Mesendoderm (in vitro differentiated cells): ENCODE measurements around the gene HECTD2.

Experiments used
- DNase-seq: peaks from one replicate; pipeline ENCODE4 v3.0.0; 2013
- H2AK5ac ChIP-seq: 2 replicates; pipeline ENCODE4 v1.6.1; 2013; ENCODE audit warnings: low read length, inconsistent platforms
- H2BK120ac ChIP-seq: 2 replicates; pipeline ENCODE4 v1.6.1; 2013; ENCODE audit warnings: low read depth, mild to moderate bottlenecking, low read length, moderate library complexity, mixed read lengths
- H2BK15ac ChIP-seq: replicated peaks from 2 replicates; pipeline ENCODE4 v1.6.1; 2013; ENCODE audit warnings: low read depth, mild to moderate bottlenecking, moderate library complexity
- H2BK5ac ChIP-seq: 2 replicates; pipeline ENCODE4 v1.6.1; 2013; ENCODE audit warnings: low read length, inconsistent platforms
- H3K18ac ChIP-seq: 2 replicates; pipeline ENCODE4 v1.6.1; 2013; ENCODE audit warnings: mild to moderate bottlenecking, low read length, mixed read lengths
- H3K23ac ChIP-seq: one replicate; pipeline ENCODE4 v1.6.1; 2013; ENCODE audit warnings: low read length
- H3K27ac ChIP-seq: 2 replicates; pipeline ENCODE4 v1.5.1; 2013; ENCODE audit warnings: low read depth, mild to moderate bottlenecking, inconsistent platforms, low read length, moderate library complexity
- H3K27me3 ChIP-seq: 2 replicates; pipeline ENCODE4 v1.6.1; 2013; ENCODE audit warnings: low read length, control low read depth, mild to moderate bottlenecking, inconsistent platforms; ENCODE audit not compliant: insufficient read depth, poor library complexity
- H3K36me3 ChIP-seq: 2 replicates; pipeline ENCODE4 v1.6.1; 2013; ENCODE audit warnings: low read length, inconsistent platforms; ENCODE audit not compliant: control insufficient read depth, insufficient read depth
- H3K4ac ChIP-seq: one replicate; pipeline ENCODE4 v1.6.1; 2013; ENCODE audit warnings: low read depth, mild to moderate bottlenecking, low read length, moderate library complexity
- H3K4me1 ChIP-seq: 2 replicates; pipeline ENCODE4 v1.6.1; 2013; ENCODE audit warnings: low read depth, low read length, inconsistent platforms; ENCODE audit not compliant: control insufficient read depth
- H3K4me2 ChIP-seq: 2 replicates; pipeline ENCODE4 v1.6.1; 2013; ENCODE audit warnings: low read length
- H3K4me3 ChIP-seq: 2 replicates; pipeline ENCODE4 v1.5.1; 2013; ENCODE audit warnings: mild to moderate bottlenecking, low read length
- H3K56ac ChIP-seq: one replicate; pipeline ENCODE4 v1.6.1; 2013; ENCODE audit warnings: low read length
- H3K79me1 ChIP-seq: 2 replicates; pipeline ENCODE4 v1.6.1; 2013; ENCODE audit warnings: low read length, inconsistent platforms
- H3K79me2 ChIP-seq: 2 replicates; pipeline ENCODE4 v1.6.1; 2013; ENCODE audit warnings: mild to moderate bottlenecking, low read length; ENCODE audit not compliant: control insufficient read depth, insufficient read depth
- H3K9ac ChIP-seq: 2 replicates; pipeline ENCODE4 v1.6.1; 2013; ENCODE audit warnings: low read length, inconsistent platforms
- H4K5ac ChIP-seq: one replicate; pipeline ENCODE4 v1.6.1; 2013; ENCODE audit warnings: low read length
- H4K8ac ChIP-seq: one replicate; pipeline ENCODE4 v1.6.1; 2013; ENCODE audit warnings: low read depth, mild to moderate bottlenecking, control low read depth, low read length, moderate library complexity
- WGBS: extraction: QIAGEN DNeasy Blood & Tissue Kit; methylation state at CpG from one replicate; pipeline ENCODE4 v1.1.7; 2013; ENCODE audit warnings: low lambda C conversion rate, missing lambda C conversion rate; ENCODE audit not compliant: insufficient coverage; ENCODE audit errors: extremely low coverage; 5-methylcytosine and 5-hydroxymethylcytosine counted together

HECTD2 gene

DNA sequence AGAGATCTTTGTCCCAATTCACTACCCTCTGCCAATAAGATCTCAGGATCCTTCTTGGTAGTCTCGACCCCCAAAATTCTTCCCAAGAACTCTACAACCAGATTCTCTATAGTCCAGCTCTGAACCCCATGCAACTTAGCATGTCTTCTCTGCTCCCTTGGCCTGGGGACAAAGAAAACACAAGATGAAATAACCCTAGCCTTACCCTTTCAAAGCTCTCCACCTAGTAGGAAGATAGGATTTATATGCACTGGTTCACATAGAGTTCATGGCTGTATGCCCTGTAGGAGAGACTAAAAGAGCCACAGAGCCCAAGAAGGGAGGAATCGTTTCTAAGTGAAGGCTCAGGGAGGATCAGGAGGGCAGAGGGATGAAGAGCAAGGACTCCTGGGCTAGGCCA is 126.6 kb downstream of the HECTD2 start:
- no peak overlapping the region for H2BK15ac ChIP-seq
- no peak overlapping the region for H2BK120ac ChIP-seq
- no peak overlapping the region for H3K27ac ChIP-seq
- DNase-seq: no peak
- H3K18ac ChIP-seq: no peak overlapping the region
- H3K79me1 ChIP-seq: no peaks in the 10 kb centered on the region
- H4K5ac ChIP-seq: no peak overlapping the region
- no peaks in the 10 kb centered on the region for H3K4me1 ChIP-seq
- H3K27me3 ChIP-seq: no peaks in the 10 kb centered on the region
- H3K4me3 ChIP-seq: no peak overlapping the region
- no peak overlapping the region for H3K9ac ChIP-seq
- H3K36me3 ChIP-seq: no peaks in the 10 kb centered on the region
- H4K8ac ChIP-seq: no peak overlapping the region
- WGBS: no CpG with 5 or more reads among the region's 2 CpGs
- no peak overlapping the region for H3K56ac ChIP-seq
- H2AK5ac ChIP-seq: no peak overlapping the region
- no peak overlapping the region for H3K4ac ChIP-seq
- H3K4me2 ChIP-seq: no peak overlapping the region
- H3K23ac ChIP-seq: no peak overlapping the region
- H3K79me2 ChIP-seq: no peaks in the 10 kb centered on the region
- no peak overlapping the region for H2BK5ac ChIP-seq

- Histone ChIP-seq H3K18ac (no peak overlapping the region), H3K4ac (no peak overlapping the region), H3K36me3 (no peaks in the 10 kb centered on the region), H4K8ac (no peak overlapping the region), H3K4me3 (no peak overlapping the region), H3K23ac (no peak overlapping the region), H3K4me2 (no peak overlapping the region), H3K4me1 (no peaks in the 10 kb centered on the region), H2BK5ac (no peak overlapping the region), H3K56ac (no peak overlapping the region), H3K79me2 (no peaks in the 10 kb centered on the region), H3K27me3 (no peaks in the 10 kb centered on the region), H3K79me1 (no peaks in the 10 kb centered on the region), H4K5ac (no peak overlapping the region), H2BK120ac (no peak overlapping the region), H3K9ac (no peak overlapping the region), H3K27ac (no peak overlapping the region), H2AK5ac (no peak overlapping the region), H2BK15ac (no peak overlapping the region)
- DNase-seq: no peak
- WGBS: no CpG with 5 or more reads among the region's 4 CpGs
Measured at GRCh38 chr10:91537614-91538383, 127.7 kb downstream of the HECTD2 start.

DNA sequence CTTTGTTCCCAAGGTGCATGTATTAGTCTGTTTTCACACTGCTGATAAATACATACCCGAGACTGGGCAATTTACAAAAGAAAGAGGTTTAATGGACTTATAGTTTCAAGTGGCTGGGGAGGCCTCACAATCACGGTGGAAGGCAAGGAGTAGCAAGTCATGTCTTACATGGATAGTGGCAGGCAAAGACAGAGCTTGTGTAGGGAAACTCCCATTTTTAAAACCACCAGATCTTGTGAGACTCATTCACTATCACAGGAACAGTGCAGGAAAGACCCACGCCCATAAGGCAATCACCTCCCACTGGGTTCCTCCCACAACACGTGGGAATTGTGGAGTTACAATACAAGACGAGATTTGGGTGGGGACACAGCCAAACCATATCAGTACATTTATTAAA is 129.8 kb downstream of the HECTD2 start:
- Histone ChIP-seq H3K4me1 (no peaks in the 10 kb centered on the region), H3K18ac (no peak overlapping the region), H2AK5ac (no peak overlapping the region), H3K4me2 (no peak overlapping the region), H3K4me3 (no peak overlapping the region), H3K27me3 (no peaks in the 10 kb centered on the region), H2BK120ac (no peak overlapping the region), H3K36me3 (no peaks in the 10 kb centered on the region), H3K4ac (no peak overlapping the region), H3K23ac (no peak overlapping the region), H3K27ac (no peak overlapping the region), H2BK15ac (no peak overlapping the region), H3K56ac (no peak overlapping the region), H3K79me1 (no peaks in the 10 kb centered on the region), H3K9ac (no peak overlapping the region), H4K8ac (no peak overlapping the region), H4K5ac (no peak overlapping the region), H2BK5ac (no peak overlapping the region), H3K79me2 (no peaks in the 10 kb centered on the region)
- DNase-seq: no peak
- no CpG with 5 or more reads among the region's 5 CpGs for WGBS

- Histone ChIP-seq H3K4me2 (no peak overlapping the region), H3K36me3 (no peaks in the 10 kb centered on the region), H2AK5ac (no peak overlapping the region), H3K18ac (no peak overlapping the region), H3K23ac (no peak overlapping the region), H3K79me2 (no peaks in the 10 kb centered on the region), H4K8ac (no peak overlapping the region), H2BK120ac (no peak overlapping the region), H3K9ac (no peak overlapping the region), H2BK15ac (no peak overlapping the region), H3K56ac (no peak overlapping the region), H3K4me1 (no peaks in the 10 kb centered on the region), H4K5ac (no peak overlapping the region), H3K4ac (no peak overlapping the region), H3K79me1 (no peaks in the 10 kb centered on the region), H2BK5ac (no peak overlapping the region), H3K27me3 (no peaks in the 10 kb centered on the region), H3K4me3 (no peak overlapping the region), H3K27ac (no peak overlapping the region)
- no peak for DNase-seq
- WGBS: no CpG with 5 or more reads among the region's 6 CpGs
Measured at GRCh38 chr10:91540733-91541132, 130.6 kb downstream of the HECTD2 start.

DNA sequence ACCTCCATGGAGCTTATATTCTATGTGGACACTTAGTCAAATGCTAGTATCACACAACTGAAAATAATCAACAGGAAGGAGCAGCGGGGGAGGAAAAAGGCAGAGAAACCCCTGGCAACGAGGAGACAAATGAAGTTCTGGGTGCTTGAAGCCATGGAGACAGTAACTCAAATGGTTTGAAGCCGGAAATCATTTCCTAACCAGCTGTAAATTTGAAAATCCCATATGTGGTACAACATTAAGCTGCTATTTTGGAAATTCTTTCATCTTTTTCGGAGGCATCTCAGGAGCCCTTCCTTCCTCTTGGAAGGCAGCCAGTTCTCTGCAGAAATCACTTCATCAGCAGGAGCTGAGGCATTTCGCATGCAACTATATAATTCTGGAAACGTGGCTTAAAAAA is 131.3 kb downstream of the HECTD2 start:
- Histone ChIP-seq H3K27me3 (no peaks in the 10 kb centered on the region), H3K4me3 (no peak overlapping the region), H3K18ac (no peak overlapping the region), H3K4me2 (no peak overlapping the region), H3K79me2 (no peaks in the 10 kb centered on the region), H3K27ac (no peak overlapping the region), H3K4me1 (no peaks in the 10 kb centered on the region), H2BK120ac (no peak overlapping the region), H3K9ac (no peak overlapping the region), H3K79me1 (no peaks in the 10 kb centered on the region), H3K56ac (no peak overlapping the region), H4K5ac (no peak overlapping the region), H3K36me3 (no peaks in the 10 kb centered on the region), H4K8ac (no peak overlapping the region), H3K23ac (no peak overlapping the region), H2BK15ac (no peak overlapping the region), H2BK5ac (no peak overlapping the region), H2AK5ac (no peak overlapping the region), H3K4ac (no peak overlapping the region)
- DNase-seq: no peak
- no CpG with 5 or more reads among the region's 6 CpGs for whole genome bisulfite sequencing

DNA sequence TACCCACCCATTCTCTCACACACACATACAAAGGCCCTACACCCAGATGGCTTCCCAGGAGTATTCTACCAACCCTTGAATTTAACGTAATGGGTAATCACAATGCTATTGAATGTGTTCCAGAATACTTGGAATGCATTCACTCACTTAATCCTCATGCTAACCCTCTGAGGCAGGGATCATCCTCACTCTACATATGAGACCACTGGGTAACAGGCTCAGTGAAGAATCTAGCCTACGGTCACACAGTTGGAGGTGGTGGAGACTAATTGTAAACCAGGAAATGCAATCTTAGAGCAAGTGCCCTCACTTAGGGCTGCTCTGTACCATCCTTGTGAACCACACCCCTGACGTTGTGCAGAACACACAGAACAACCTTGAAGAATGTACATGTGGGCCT is 135.2 kb downstream of the HECTD2 start:
- Histone ChIP-seq H3K79me1 (no peaks in the 10 kb centered on the region), H2BK15ac (no peak overlapping the region), H3K9ac (no peak overlapping the region), H2AK5ac (no peak overlapping the region), H2BK5ac (no peak overlapping the region), H3K4me3 (no peak overlapping the region), H4K5ac (no peak overlapping the region), H3K36me3 (no peaks in the 10 kb centered on the region), H3K27ac (no peak overlapping the region), H3K18ac (no peak overlapping the region), H4K8ac (no peak overlapping the region), H3K27me3 (no peaks in the 10 kb centered on the region), H3K4me1 (no peaks in the 10 kb centered on the region), H3K56ac (no peak overlapping the region), H3K23ac (no peak overlapping the region), H3K4ac (no peak overlapping the region), H3K79me2 (no peaks in the 10 kb centered on the region), H2BK120ac (no peak overlapping the region), H3K4me2 (no peak overlapping the region)
- WGBS: no CpG with 5 or more reads among the region's 3 CpGs
- no peak for DNase-seq
